Gastrocnemius medialis (tissue), 4 donors: ENCODE results near the gene USHBP1. TPM values are rescaled to one million over a fixed set of nuclear protein-coding genes. Genes with fewer than 3 reads are reported as not detected.

Source experiments
- ATAC-seq, 2 donors: fragments of 150-250 bp; one replicate each; pipeline ENCODE4 v1.9.1; 2016
- DNase-seq, 2 donors: peaks; one replicate each; pipeline ENCODE4 v3.0.0-alpha.2; 2019
- H3K27ac ChIP-seq, 4 donors: fragments of 200-600 bp; sonication (generic); 1 replicate in 1 of 4; 2 replicates in 3 of 4; pipeline ENCODE4 v1.5.1; 2016 to 2018; ENCODE audit warnings: mild to moderate bottlenecking in 2 of 4, moderate library complexity in 1 of 4
- H3K27me3 ChIP-seq, 3 donors: fragments of 200-600 bp; sonication (generic) in 2 of 3; 1 replicate in 1 of 3; 2 replicates in 2 of 3; pipeline versions ENCODE4 v1.5.1 to v1.6.0; 2016 to 2019; ENCODE audit warnings: mild to moderate bottlenecking in 1 of 3, moderate library complexity in 1 of 3
- H3K36me3 ChIP-seq, 2 donors: fragments of 200-600 bp; sonication (generic) in 1 of 2; one replicate each; pipeline ENCODE4 v1.5.1; 2017 to 2018
- H3K4me1 ChIP-seq, 2 donors: fragments of 200-600 bp; sonication (generic) in 1 of 2; one replicate each; pipeline ENCODE4 v1.5.1; 2016 to 2017; ENCODE audit warnings: mild to moderate bottlenecking in 2 of 2
- H3K4me3 ChIP-seq, 4 donors: fragments of 200-600 bp; sonication (generic) in 3 of 4; 1 replicate in 1 of 4; 2 replicates in 3 of 4; pipeline ENCODE4 v1.5.1; 2016 to 2019; ENCODE audit warnings: mild to moderate bottlenecking in 2 of 4
- H3K9me3 ChIP-seq, 3 donors: fragments of 200-600 bp; sonication (generic) in 2 of 3; 1 replicate in 1 of 3; 2 replicates in 2 of 3; pipeline ENCODE4 v1.5.1; 2016 to 2019
- POLR2A ChIP-seq, 2 donors: fragments of 450-650 bp; IDR thresholded peaks; one replicate each; pipeline ENCODE4 v1.6.1; 2017; ENCODE audit warnings: antibody characterized with exemption in 2 of 2, mild to moderate bottlenecking in 2 of 2, moderate library complexity in 2 of 2
- in situ Hi-C, 4 donors: fragments of 200-750 bp; cut with MboI; loops; one replicate each; pipeline versions ENCODE4 v1.15.0 to v1.8.0; 2017; ENCODE audit warnings: low sequenced_read_pairs in 4 of 4
- intact Hi-C: fragments of 100-400 bp; cut with DNase I; formaldehyde crosslinking; loops from one replicate; pipeline ENCODE4 v1.15.1; 2023; ENCODE audit warnings: low total_unique reads
- total RNA-seq, 4 donors: library from RNA; depleted of rRNA; stranded (reverse); fragments of >200 nt; gene quantifications; one replicate each; pipeline versions ENCODE4 v1.1.0 to v1.2.3, GENCODE V29; 2016
- TF ChIP-seq, protein P1 (sequence below), 5 experiments: fragments of 450-650 bp in 3 of 5; fragments of 200-600 bp in 2 of 5; sonication (generic) in 2 of 5; IDR thresholded peaks in 4 of 5; conservative IDR thresholded peaks in 1 of 5; 1 replicate in 4 of 5; 2 replicates in 1 of 5; pipeline ENCODE4 v1.5.1; 2016 to 2019; ENCODE audit warnings: antibody characterized with exemption in 5 of 5, mild to moderate bottlenecking in 3 of 5, moderate library complexity in 3 of 5

USHBP1 gene
- total RNA-seq, 4 donors from 2014 or later = 2.6 to 7.1 (median 4.1) TPM

DNA sequence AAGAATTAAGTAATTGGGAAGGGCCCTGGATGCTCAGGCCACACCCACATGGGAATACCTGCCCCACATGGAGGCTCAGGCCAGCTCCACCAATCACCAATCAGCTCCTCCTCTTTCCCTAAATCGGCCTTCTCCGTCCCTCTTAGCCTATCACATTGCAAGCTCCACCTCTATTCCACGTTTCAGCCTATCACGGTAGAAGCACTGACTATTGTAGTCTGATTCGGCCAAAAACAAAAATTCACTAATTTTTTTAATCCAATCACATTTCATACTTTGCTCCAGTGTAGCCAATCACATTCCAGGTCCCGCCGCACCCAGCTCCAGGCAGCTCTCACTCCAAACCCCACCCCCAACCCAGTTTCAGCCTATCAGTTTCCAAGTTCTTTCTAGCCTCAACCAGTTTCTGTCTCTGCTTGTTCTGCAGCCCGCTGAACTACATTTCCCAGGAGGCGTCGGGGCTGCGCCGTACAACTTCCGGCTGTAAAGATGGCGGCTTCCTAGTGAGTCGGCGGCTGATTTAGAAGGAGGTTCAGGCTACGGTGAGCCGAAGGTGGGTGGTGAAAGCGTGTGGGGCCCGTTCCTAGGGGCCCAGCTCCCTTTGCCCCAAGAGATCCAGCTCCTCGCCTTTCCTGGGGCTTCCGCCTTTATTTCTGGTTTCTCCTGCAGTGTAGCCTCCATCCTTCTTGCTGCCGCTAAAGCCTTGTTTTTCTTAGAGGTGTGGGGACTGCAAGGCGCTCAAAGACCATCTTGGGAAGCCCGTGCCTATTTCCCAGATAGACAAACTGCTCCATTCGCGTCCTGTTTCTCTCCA, 2.6 kb upstream of the USHBP1 start, which contains the start of gene BABAM1:
Gene BABAM1 (plus strand): TSS at position 469 of the 814 bp plus-strand sequence. CDS start 1,364 bp downstream, outside the sequence.
- in situ Hi-C loops = no loop called here
- Histone ChIP-seq H3K27ac (peak within 1 kb of the TSS; percentile 77 to 91 (median 86)), H3K4me1 (peaks cover 8 to 10% of the 10 kb centered on the region in 2 donors), H3K9me3 (no peaks in the 10 kb centered on the region), H3K36me3 (peaks cover 0 to 32% of the 10 kb centered on the region in 2 donors), H3K4me3 (peak within 1 kb of the TSS; percentile 83 to 92 (median 89)), H3K27me3 (no peaks in the 10 kb centered on the region)
- ATAC-seq = peak; percentile 98 to 99
- intact Hi-C loops = loop anchor here (1.0 to 2.0 kb wide), 5 partner anchors 21 to 68 kb away; partner anchors contain the start of genes ANO8, MRPL34, OCEL1 and USE1
- TF ChIP-seq, protein P1, sequence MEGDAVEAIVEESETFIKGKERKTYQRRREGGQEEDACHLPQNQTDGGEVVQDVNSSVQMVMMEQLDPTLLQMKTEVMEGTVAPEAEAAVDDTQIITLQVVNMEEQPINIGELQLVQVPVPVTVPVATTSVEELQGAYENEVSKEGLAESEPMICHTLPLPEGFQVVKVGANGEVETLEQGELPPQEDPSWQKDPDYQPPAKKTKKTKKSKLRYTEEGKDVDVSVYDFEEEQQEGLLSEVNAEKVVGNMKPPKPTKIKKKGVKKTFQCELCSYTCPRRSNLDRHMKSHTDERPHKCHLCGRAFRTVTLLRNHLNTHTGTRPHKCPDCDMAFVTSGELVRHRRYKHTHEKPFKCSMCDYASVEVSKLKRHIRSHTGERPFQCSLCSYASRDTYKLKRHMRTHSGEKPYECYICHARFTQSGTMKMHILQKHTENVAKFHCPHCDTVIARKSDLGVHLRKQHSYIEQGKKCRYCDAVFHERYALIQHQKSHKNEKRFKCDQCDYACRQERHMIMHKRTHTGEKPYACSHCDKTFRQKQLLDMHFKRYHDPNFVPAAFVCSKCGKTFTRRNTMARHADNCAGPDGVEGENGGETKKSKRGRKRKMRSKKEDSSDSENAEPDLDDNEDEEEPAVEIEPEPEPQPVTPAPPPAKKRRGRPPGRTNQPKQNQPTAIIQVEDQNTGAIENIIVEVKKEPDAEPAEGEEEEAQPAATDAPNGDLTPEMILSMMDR (IDR thresholded peaks at IDR 0.05 in 4 of 5, conservative IDR thresholded peaks at IDR 0.05 in 1 of 5) = no peak
- peak; percentile 17 to 61 for TF ChIP-seq POLR2A (IDR thresholded peaks at IDR 0.05)
- peak; percentile 97 for DNase-seq

- intact Hi-C loops (loop anchor here (2.0 kb wide), 1 partner anchor 68 kb away; the partner anchor contains the start of gene ANO8), in situ Hi-C loops (no loop called here)
- Histone ChIP-seq H3K36me3 (peaks cover 0 to 27% of the 10 kb centered on the region in 2 donors), H3K9me3 (no peaks in the 10 kb centered on the region), H3K4me3 (no peak overlapping the region), H3K27ac (peak overlapping the region; percentile 77 to 91 (median 86)), H3K27me3 (no peaks in the 10 kb centered on the region), H3K4me1 (peaks cover 8 to 10% of the 10 kb centered on the region in 2 donors)
- ATAC-seq (no peak), DNase-seq (no peak)
- TF ChIP-seq, protein P1 (IDR thresholded peaks at IDR 0.05 in 4 of 5, conservative IDR thresholded peaks at IDR 0.05 in 1 of 5) = no peak
- no peak for TF ChIP-seq POLR2A (IDR thresholded peaks at IDR 0.05)
Measured at GRCh38 chr19:17266589-17266974, 2.0 kb upstream of the USHBP1 start.

DNA sequence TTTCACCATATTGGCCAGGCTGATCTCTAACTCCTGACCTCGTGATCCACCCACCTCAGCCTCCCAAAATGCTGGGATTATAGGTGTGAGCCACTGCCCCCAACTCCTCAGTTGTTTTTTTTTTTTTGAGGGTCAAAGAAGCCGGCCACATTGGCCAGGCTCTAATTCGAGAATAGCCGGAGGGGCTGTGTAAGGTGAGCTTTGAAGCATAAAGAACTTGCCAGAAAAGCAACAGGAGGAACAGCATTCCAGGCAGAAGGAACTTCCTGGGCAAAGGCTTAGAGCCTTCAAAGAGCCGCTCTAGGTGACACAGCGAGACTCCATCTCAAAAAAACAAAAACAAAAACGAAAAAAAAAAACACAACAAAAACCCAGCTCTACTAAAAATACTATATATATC, 1.5 kb upstream of the USHBP1 start:
- TF ChIP-seq, protein P1 (IDR thresholded peaks at IDR 0.05 in 4 of 5, conservative IDR thresholded peaks at IDR 0.05 in 1 of 5) = no peak
- no peak for TF ChIP-seq POLR2A (IDR thresholded peaks at IDR 0.05)
- Histone ChIP-seq H3K4me3 (no peak overlapping the region), H3K27ac (peak overlapping the region in 3 of 4 donors; percentile 77 to 91 (median 87)), H3K27me3 (no peaks in the 10 kb centered on the region), H3K4me1 (peaks cover 8 to 10% of the 10 kb centered on the region in 2 donors), H3K9me3 (no peaks in the 10 kb centered on the region), H3K36me3 (peaks cover 0 to 22% of the 10 kb centered on the region in 2 donors)
- ATAC-seq (no peak), DNase-seq (no peak)
- intact Hi-C loops (loop anchor here (2.0 kb wide), 1 partner anchor 69 kb away; the partner anchor contains the start of gene ANO8), in situ Hi-C loops (no loop called here)

DNA sequence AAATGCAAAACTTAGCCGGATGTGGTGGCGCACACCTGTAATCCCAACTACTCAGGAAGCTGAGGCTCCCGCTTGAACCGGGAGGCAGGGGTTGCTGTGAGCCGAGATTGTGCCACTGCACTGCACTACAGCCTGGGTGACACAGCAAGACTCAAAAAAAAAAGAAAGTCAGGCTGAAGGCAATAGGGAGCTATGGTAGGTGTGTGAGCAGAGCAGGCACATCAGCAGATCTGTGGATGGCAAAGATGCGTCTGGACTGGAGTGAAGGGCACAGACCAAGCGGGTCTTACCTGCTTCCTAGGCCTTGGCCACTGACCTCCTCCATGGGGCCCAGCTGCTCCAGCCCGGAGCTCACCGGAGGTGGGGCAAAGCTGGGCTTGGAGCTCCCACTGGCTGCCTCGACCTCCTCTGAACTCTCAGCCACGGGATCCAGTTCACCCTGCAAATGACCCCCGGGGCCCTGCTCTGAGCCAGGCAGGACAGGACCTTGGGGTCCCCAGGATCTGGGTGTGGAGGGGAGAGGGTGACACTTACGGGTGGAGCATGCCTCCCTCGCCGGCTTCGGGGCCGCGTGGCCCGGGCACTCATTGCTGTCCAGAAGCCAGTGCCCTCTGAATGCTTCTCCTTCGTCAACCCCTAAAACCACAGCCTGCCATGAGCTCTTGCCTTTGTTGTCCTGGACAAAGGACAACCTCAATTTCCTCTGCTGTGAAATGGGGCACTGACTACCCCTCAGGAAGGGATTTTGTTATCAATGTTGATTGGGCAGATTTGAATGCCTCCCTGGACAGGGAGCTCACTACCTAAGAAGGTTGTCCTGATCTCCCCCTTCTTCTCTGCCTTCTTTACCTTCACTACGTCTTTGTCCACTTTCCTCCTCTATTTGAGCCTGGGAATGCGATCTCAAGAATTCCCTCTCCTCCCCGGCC, 569 bp downstream of the USHBP1 start:
- ATAC-seq (no peak), DNase-seq (no peak)
- H3K4me1 ChIP-seq = peaks cover 8 to 10% of the 10 kb centered on the region in 2 donors
- in situ Hi-C loops (no loop called here), intact Hi-C loops (no loop called here)
- H3K9me3 ChIP-seq = no peaks in the 10 kb centered on the region
- no peaks in the 10 kb centered on the region for H3K27me3 ChIP-seq
- H3K4me3 ChIP-seq = peak overlapping the region; percentile 32 to 57 (median 42)
- peak overlapping the region; percentile 51 to 87 (median 74) for H3K27ac ChIP-seq
- peaks cover 0 to 4% of the 10 kb centered on the region in 2 donors for H3K36me3 ChIP-seq
- TF ChIP-seq POLR2A (IDR thresholded peaks at IDR 0.05) = no peak
- TF ChIP-seq, protein P1 (IDR thresholded peaks at IDR 0.05 in 4 of 5, conservative IDR thresholded peaks at IDR 0.05 in 1 of 5) = no peak
